ENCODE results near the gene NFATC4. TPM values are rescaled to one million over a fixed set of nuclear protein-coding genes. Genes with fewer than 3 reads are reported as not detected.
"Not testable (repeated sequence)": the region's sequence is repeated elsewhere in the genome, so short reads cannot be mapped to it uniquely, and the experiment has no call there.

NFATC4 gene
- total RNA-seq, 2 donors from 2014 or later: 11.2 to 24.0 TPM

DNA sequence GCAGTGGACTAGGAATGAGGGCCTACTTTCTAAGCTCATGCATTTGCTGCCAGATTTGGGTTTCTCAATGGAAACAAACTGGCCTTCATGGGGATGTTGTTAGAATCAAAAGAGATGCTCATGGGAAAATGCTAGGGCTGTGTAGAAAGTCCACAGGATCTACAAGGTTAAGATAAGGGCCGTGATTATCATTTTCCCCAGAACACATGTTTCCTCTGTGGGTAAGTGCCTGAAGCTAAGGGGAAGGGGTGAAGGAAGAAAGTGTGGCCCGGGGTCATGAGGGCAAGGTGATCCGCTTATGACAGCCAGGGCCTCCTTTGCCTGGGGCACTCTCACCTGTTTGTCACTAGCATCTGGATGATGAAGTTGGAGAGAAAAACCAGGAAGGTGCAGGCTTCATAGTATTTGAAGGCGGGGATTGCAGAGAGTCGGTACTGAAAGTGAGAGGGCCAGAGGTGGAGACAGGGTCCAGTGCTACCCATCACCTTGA lies 42.9 kb upstream of the NFATC4 start:
- Histone ChIP-seq H3K9me3 (no peaks in the 10 kb centered on the region), H3K36me3 (no peaks in the 10 kb centered on the region), H3K27me3 (no peaks in the 10 kb centered on the region), H3K9ac (ENCODE audit: low read depth in 2 of 2, low read length in 2 of 2) (no peak overlapping the region), H3K4me3 (no peak overlapping the region), H3K4me1 (no peaks in the 10 kb centered on the region), H3K27ac (no peak overlapping the region)
- no peak for DNase-seq
- intact Hi-C loops (cut with DNase I): no loop called here
- TF ChIP-seq, protein P1, sequence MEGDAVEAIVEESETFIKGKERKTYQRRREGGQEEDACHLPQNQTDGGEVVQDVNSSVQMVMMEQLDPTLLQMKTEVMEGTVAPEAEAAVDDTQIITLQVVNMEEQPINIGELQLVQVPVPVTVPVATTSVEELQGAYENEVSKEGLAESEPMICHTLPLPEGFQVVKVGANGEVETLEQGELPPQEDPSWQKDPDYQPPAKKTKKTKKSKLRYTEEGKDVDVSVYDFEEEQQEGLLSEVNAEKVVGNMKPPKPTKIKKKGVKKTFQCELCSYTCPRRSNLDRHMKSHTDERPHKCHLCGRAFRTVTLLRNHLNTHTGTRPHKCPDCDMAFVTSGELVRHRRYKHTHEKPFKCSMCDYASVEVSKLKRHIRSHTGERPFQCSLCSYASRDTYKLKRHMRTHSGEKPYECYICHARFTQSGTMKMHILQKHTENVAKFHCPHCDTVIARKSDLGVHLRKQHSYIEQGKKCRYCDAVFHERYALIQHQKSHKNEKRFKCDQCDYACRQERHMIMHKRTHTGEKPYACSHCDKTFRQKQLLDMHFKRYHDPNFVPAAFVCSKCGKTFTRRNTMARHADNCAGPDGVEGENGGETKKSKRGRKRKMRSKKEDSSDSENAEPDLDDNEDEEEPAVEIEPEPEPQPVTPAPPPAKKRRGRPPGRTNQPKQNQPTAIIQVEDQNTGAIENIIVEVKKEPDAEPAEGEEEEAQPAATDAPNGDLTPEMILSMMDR (IDR thresholded peaks at IDR 0.05): no peak

DNA sequence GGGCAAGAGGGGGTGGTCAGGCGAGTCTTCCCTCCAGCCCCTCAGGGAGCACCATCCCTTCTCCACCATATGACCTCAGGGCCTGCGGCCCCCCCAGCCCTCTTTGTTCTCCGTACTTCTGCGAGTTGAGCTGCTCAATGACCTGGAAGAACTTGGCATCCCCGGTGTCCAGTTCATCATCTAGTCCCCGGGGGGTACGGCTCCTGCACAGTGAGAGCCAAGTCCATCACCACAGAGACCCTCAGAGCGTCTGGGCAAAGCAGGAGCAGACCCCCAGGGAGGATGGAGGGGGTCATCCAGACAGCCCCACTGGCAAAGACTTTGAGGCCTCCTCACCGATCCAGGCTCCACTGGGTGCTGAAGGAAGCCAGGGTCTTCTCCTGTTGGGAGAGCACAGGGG lies 42.0 kb upstream of the NFATC4 start:
- TF ChIP-seq, protein P1 (IDR thresholded peaks at IDR 0.05): no peak
- intact Hi-C loops (cut with DNase I): no loop called here
- H3K27me3 ChIP-seq: no peaks in the 10 kb centered on the region
- H3K9me3 ChIP-seq: no peaks in the 10 kb centered on the region
- H3K4me1 ChIP-seq: no peaks in the 10 kb centered on the region
- H3K27ac ChIP-seq: no peak overlapping the region
- H3K36me3 ChIP-seq: no peaks in the 10 kb centered on the region
- H3K9ac ChIP-seq (ENCODE audit: low read depth in 2 of 2, low read length in 2 of 2): no peak overlapping the region
- DNase-seq: no peak
- no peak overlapping the region for H3K4me3 ChIP-seq

GRCh38 chr14:24327303-24327702 lies 40.7 kb upstream of the NFATC4 start:
- Histone ChIP-seq H3K4me1 (peaks cover under 1% of the 10 kb centered on the region), H3K27me3 (no peaks in the 10 kb centered on the region), H3K27ac (no peak overlapping the region), H3K9ac (ENCODE audit: low read depth in 2 of 2, low read length in 2 of 2) (no peak overlapping the region), H3K36me3 (no peaks in the 10 kb centered on the region), H3K4me3 (no peak overlapping the region), H3K9me3 (no peaks in the 10 kb centered on the region)
- TF ChIP-seq, protein P1 (IDR thresholded peaks at IDR 0.05): no peak
- no peak for DNase-seq
- intact Hi-C loops (cut with DNase I): no loop called here

DNA sequence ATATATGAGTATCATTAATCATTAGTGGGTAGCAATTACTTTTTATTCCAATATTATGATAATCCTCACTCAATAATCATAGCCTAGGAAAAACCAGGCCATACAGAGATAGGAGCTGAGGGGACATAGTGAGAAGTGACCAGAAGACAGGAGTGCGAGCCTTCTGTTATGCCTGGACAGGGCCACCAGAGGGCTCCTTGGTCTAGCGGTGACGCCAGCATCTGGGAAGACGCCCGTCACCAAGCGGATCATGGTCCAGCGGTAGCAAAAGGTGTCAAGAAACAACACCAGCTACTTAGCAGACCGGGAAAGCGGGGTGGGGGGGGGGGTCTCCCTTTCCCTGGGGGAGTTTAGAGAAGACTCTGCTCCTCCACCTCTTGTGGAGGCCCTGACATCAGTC lies 40.1 kb upstream of the NFATC4 start:
- H3K27me3 ChIP-seq; intact Hi-C loops (cut with DNase I); H3K4me1 ChIP-seq; H3K27ac ChIP-seq; H3K36me3 ChIP-seq; H3K9me3 ChIP-seq; H3K9ac ChIP-seq (ENCODE audit: low read depth in 2 of 2, low read length in 2 of 2); H3K4me3 ChIP-seq: not testable (repeated sequence)
- DNase-seq: peak; percentile 62
- TF ChIP-seq, protein P1 (IDR thresholded peaks at IDR 0.05): peak; percentile 57

DNA sequence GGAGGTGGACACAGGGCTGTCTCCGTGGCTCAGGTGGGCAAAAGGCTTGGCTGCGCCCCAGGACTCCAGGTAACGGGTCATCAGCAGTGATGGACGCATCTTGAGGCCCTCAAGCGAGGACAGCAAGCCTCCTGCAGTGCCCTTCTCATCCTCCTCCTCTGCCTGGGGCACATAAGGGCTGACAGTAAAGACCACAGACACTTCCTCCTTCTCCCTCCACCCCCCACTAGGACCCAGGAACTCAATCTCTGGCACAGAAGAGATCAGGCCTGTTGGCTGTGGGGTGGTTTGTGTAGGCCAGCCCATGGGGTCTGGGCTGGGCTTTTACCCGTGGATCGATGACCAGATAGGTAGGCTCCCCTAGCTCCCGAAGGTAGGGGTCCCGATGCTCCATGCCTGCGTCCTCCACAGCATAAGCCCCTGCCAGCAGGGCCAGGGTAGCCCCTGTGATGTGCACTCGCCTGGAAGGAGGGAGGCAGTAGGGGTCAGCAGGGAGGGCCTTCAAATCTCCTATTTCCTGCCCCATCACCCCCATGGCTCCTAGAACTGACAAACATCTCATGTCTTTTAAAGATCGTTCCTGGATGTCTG lies 38.8 kb upstream of the NFATC4 start:
- Histone ChIP-seq H3K4me1 (peaks cover 6% of the 10 kb centered on the region), H3K9ac (ENCODE audit: low read depth in 2 of 2, low read length in 2 of 2) (no peak overlapping the region), H3K27ac (no peak overlapping the region), H3K27me3 (no peaks in the 10 kb centered on the region), H3K36me3 (no peaks in the 10 kb centered on the region), H3K4me3 (no peak overlapping the region), H3K9me3 (no peaks in the 10 kb centered on the region)
- TF ChIP-seq, protein P1 (IDR thresholded peaks at IDR 0.05): no peak
- DNase-seq: no peak
- intact Hi-C loops (cut with DNase I): no loop called here
